HPDE6-E6E7 (cell line): ENCODE data around the gene CNPY1.

Experiments used
- DNase-seq: peaks from one replicate; pipeline ENCODE4 v3.0.0; 2011; ENCODE audit warnings: missing footprints; ENCODE audit errors: extremely low spot score

The CNPY1 gene

GRCh38 chr7:155467846-155468784 lies 78.2 kb downstream of the CNPY1 start:
- DNase-seq, result no peak

- no peak for DNase-seq
Measured at GRCh38 chr7:155466814-155467733, 79.3 kb downstream of the CNPY1 start.

GRCh38 chr7:155466142-155466813 lies 80.1 kb downstream of the CNPY1 start:
- no peak for DNase-seq

GRCh38 chr7:155465761-155466141 lies 80.6 kb downstream of the CNPY1 start:
- DNase-seq, result no peak

DNA sequence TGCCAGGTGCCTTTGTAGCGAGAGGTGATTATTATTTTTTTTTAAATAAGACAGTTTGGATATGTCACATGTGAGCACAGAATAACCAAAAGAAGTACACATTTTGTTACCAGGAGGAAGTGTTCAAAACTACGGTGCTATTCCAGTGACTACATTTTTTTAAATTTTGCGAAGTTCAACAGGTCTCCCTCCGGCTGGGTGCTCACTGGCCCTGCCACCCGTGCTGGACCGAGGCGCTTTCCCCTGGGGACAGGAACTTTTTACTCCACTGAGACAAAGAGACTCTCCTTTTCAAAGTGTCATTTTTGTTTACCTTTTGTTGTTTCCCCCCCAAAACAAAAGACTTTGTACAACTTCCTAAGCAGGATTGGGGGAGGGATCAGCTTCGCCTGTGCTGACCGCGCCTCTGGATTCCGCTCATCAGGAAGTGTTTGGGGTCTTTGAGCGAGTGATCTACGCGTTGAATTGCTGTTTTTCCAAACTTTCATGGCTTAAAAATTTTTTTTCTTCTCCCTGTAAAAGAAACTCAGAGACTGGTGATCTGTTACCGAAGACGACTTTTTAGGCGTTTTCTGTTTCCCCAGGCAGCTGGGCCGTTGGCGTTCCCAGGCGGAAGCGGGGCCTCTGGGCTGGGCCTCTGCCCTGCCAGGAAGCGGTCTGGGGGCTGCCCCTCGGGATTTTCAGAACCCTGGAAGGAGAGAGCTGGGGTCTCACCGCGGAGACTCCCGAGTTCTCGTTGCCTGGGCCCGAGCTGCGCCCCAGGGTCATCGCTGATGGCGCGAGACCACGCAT lies 81.2 kb downstream of the CNPY1 start:
- DNase-seq, result no peak

DNA sequence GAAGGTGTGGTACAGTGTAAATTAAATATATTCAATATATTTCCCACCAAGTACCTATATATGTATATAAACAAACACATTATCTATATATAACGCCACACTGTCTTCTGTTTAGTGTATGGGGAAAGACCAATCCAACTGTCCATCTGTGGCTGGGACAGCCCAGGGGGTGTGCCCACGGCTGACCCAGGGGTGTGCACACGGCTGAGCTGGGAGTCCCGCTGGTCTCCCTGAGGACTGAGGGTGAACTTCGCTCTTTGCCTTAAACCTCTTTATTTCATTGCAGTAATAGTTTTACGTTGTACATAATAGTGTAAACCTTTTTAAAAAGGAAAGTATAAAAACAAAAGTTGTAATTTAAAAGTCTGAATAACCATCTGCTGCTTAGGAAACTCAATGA lies 82.2 kb downstream of the CNPY1 start:
- DNase-seq, result no peak

- no peak for DNase-seq
Measured at GRCh38 chr7:155463114-155463811, 83.1 kb downstream of the CNPY1 start.

- no peak for DNase-seq
Measured at GRCh38 chr7:155462163-155462735, 84.1 kb downstream of the CNPY1 start.

DNA sequence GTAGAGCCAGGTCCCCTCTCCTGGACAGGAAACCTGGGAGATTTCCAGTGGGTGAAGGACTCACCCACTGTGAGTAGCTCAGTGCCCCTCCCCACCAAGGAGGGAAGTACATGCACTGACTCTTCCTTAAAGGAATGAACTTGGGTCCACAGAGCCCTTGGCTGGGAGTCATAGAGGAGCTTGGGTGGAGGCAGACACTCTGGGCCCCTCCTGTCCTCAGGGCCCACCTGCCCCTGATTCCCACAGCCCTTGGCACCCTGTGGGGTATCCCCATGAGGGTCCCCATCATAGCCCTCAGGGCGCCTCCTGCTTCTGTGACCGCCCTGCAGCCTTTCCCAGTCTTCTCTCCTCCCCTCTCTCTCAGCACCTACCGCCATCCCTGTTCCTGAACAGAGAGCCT lies 84.7 kb downstream of the CNPY1 start:
- no peak for DNase-seq

- no peak for DNase-seq
Measured at GRCh38 chr7:155460926-155461613, 85.3 kb downstream of the CNPY1 start.

GRCh38 chr7:155459700-155460461 lies 86.5 kb downstream of the CNPY1 start:
- DNase-seq, result no peak

GRCh38 chr7:155458878-155459699 lies 87.3 kb downstream of the CNPY1 start:
- DNase-seq, result no peak

- no peak for DNase-seq
Measured at GRCh38 chr7:155458111-155458877, 88.1 kb downstream of the CNPY1 start, which contains the start of gene EN2. Gene EN2, plus strand, starts transcription at chr7:155458129. Its CDS starts 249 bp downstream, at chr7:155458378.

DNA sequence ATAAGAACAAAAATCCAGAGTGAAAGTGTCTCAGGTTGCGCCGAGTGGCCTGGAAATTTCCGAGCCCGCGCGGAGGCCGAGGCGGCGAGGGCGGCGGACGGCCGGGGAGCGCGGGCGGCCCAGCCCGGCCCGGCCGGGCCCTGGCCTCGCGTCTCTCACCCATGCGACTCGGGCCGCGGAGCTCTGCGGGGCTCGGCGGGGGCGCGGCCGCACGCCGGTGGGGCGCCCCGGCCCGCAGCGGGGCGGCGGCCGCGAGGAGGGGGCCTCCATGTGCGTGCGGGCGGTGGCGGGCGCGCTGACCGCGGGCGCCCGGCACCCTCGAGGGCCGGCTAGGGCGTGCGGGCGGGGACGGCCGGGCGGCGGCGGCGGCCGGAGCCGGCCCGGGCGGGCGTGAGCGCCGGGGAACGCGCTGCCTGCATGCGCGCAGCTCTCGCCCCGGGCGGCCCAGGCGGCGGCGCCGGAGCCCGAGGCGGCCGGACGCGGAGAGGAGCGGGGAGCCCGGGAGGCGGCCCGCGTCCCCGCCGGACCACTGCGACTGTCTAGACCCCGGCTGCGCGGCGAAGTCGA lies 88.7 kb downstream of the CNPY1 start:
- no peak for DNase-seq

DNA sequence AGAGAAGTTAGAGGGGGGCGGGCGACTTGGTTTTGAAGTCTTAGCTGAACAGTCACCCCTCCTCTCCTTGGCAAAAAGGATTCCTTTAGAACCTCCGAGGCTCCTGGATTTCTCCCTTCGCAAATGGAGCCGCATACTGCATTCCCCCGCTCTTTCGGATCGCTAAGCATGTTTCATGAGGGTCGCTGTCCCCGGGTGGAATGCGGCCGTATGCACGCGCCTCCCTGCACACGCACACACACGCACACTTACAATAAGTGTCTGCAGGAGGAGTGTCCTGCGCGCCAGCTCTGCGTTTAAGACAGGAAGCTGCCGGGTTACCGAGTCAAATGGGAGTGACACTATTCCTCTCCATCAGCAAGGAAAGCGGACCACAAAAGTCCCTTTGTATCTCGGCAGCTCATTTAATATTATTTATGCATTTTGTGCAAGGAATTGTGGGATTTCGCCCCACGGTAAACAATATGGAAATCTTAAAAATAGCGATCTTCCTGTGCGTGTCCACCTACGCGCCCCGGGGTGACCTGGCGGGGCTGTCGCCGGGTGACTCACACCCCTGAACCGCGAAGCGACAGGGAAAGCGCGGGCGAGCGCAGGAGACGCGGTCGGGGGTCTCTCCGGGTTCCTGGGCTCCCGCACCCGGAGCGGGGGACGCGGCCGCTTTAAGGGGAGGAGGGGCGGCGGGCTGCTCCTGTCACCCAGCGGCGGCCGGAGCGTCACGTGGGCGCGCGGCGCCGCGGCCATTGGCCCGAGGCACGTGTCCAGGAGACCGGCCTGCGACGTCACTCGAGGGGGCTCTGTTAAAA lies 89.4 kb downstream of the CNPY1 start:
- peak; percentile 69 for DNase-seq
